Tibial nerve (tissue), 4 donors: ENCODE measurements around the gene MUC5B. TPM values are rescaled to one million over a fixed set of nuclear protein-coding genes. Genes with fewer than 3 reads are reported as not detected.

Experiments
- DNase-seq, 2 donors: peaks; one replicate each; pipeline ENCODE4 v3.0.0-alpha.2; 2019; ENCODE audit warnings: low spot score in 2 of 2
- H3K27ac ChIP-seq, 4 donors: fragments of 200-600 bp; sonication (generic) in 3 of 4; one replicate each; pipeline ENCODE4 v1.5.1; 2017 to 2019; ENCODE audit warnings: mild to moderate bottlenecking in 1 of 4
- H3K27me3 ChIP-seq, 2 donors: fragments of 200-600 bp; sonication (generic) in 1 of 2; one replicate each; pipeline versions ENCODE4 v1.5.1 to v1.6.0; 2017 to 2019
- H3K36me3 ChIP-seq, 3 donors: fragments of 200-600 bp; sonication (generic); one replicate each; pipeline ENCODE4 v1.5.1; 2018 to 2019
- H3K4me1 ChIP-seq, 4 donors: fragments of 200-600 bp; sonication (generic) in 3 of 4; one replicate each; pipeline ENCODE4 v1.5.1; 2017 to 2019
- H3K4me3 ChIP-seq, 4 donors: fragments of 200-600 bp; sonication (generic) in 3 of 4; one replicate each; pipeline ENCODE4 v1.5.1; 2017 to 2019; ENCODE audit warnings: mild to moderate bottlenecking in 1 of 4, moderate library complexity in 1 of 4
- H3K9me3 ChIP-seq, 4 donors: fragments of 200-600 bp; sonication (generic) in 3 of 4; one replicate each; pipeline ENCODE4 v1.5.1; 2017 to 2019
- CTCF ChIP-seq, 5 experiments: fragments of 200-600 bp in 3 of 5; fragments of 450-650 bp in 2 of 5; sonication (generic) in 3 of 5; IDR thresholded peaks; one replicate each; pipeline ENCODE4 v1.5.1; 2016 to 2019; ENCODE audit warnings: antibody characterized with exemption in 5 of 5, mild to moderate bottlenecking in 3 of 5, moderate library complexity in 2 of 5
- EP300 ChIP-seq, 2 donors: sonication (generic); formaldehyde crosslinking; IDR thresholded peaks; one replicate each; pipeline ENCODE4 v1.6.1; 2017; ENCODE audit warnings: antibody characterized with exemption in 2 of 2, mild to moderate bottlenecking in 1 of 2
- POLR2A ChIP-seq, 2 donors: fragments of 450-650 bp; IDR thresholded peaks; one replicate each; pipeline ENCODE4 v1.6.1; 2017; ENCODE audit warnings: antibody characterized with exemption in 2 of 2, mild to moderate bottlenecking in 2 of 2, moderate library complexity in 2 of 2
- WGBS, 2 donors: methylation state at CpG; one replicate each; pipeline ENCODE4 v1.1.5; 2018; 5-methylcytosine and 5-hydroxymethylcytosine counted together
- total RNA-seq, 4 donors: library from RNA; depleted of rRNA; stranded (reverse); fragments of >200 nt; gene quantifications; one replicate each; pipeline ENCODE4 v1.1.0, GENCODE V29; 2016

MUC5B gene
- total RNA-seq, 4 donors from 2014 or later = under 0.01 to 0.22 TPM; not detected in 2

DNA sequence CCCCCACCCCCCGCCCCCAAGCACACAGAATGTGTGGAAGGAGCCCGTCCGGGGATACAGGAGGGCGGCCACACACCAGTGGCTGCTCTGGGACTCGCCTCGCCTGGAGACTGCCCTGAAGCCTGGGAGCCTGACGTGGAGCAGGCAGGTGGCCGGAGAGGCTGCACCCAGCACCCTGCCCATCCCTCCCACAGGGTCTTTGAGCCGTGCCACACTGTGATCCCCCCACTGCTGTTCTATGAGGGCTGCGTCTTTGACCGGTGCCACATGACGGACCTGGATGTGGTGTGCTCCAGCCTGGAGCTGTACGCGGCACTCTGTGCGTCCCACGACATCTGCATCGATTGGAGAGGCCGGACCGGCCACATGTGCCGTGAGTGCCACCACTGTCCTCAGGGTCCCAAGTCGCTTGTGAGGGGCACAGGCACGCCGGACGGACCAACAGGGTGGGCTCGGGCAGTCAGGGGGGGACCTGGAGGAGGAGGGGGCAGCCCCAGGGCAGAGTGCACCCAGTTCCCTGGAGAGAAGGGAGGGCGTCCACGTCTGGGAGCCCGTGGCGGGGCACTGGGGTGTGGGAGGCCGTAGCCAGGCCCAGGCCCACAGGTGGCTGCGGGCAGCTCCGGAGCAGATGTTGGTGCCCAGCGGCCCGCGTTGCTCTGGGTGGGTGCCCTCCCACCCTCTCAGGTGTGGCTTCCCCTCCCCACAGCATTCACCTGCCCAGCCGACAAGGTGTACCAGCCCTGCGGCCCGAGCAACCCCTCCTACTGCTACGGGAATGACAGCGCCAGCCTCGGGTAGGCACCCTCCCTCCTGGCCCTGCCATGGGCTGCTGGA, 27.0 kb upstream of the MUC5B start:
- no peak for TF ChIP-seq CTCF (IDR thresholded peaks at IDR 0.05)
- TF ChIP-seq POLR2A (IDR thresholded peaks at IDR 0.05) = no peak
- no peak for TF ChIP-seq EP300 (IDR thresholded peaks at IDR 0.05)
- H3K36me3 ChIP-seq = no peaks in the 10 kb centered on the region
- H3K9me3 ChIP-seq = no peaks in the 10 kb centered on the region
- H3K27me3 ChIP-seq = peaks cover 0 to 56% of the 10 kb centered on the region in 2 donors
- no peaks in the 10 kb centered on the region for H3K4me1 ChIP-seq
- WGBS, 2 donors = 90 to 93% methylated on average over 16 to 35 of the region's 41 CpGs
- H3K27ac ChIP-seq = no peak overlapping the region
- no peak for DNase-seq
- H3K4me3 ChIP-seq = no peak overlapping the region

- no peaks in the 10 kb centered on the region for H3K4me1 ChIP-seq
- H3K27ac ChIP-seq = no peak overlapping the region
- no peak for TF ChIP-seq POLR2A (IDR thresholded peaks at IDR 0.05)
- no peak for TF ChIP-seq EP300 (IDR thresholded peaks at IDR 0.05)
- no peak for TF ChIP-seq CTCF (IDR thresholded peaks at IDR 0.05)
- no peaks in the 10 kb centered on the region for H3K36me3 ChIP-seq
- H3K4me3 ChIP-seq = no peak overlapping the region
- 68 to 74% methylated on average over 18 to 24 of the region's 28 CpGs for WGBS, 2 donors
- peaks cover 0 to 56% of the 10 kb centered on the region in 2 donors for H3K27me3 ChIP-seq
- DNase-seq = no peak
- H3K9me3 ChIP-seq = no peaks in the 10 kb centered on the region
Measured at GRCh38 chr11:1196516-1197391, 26.1 kb upstream of the MUC5B start.

GRCh38 chr11:1197431-1197885, 25.4 kb upstream of the MUC5B start:
- no peak for DNase-seq
- peaks cover 0 to 3% (median 0%) of the 10 kb centered on the region in 4 donors for H3K4me1 ChIP-seq
- H3K36me3 ChIP-seq = no peaks in the 10 kb centered on the region
- TF ChIP-seq EP300 (IDR thresholded peaks at IDR 0.05) = no peak
- no peak for TF ChIP-seq POLR2A (IDR thresholded peaks at IDR 0.05)
- no peak for TF ChIP-seq CTCF (IDR thresholded peaks at IDR 0.05)
- H3K9me3 ChIP-seq = no peaks in the 10 kb centered on the region
- WGBS, 2 donors = 79 to 80% methylated on average over 22 to 24 of the region's 29 CpGs
- no peak overlapping the region for H3K27ac ChIP-seq
- H3K27me3 ChIP-seq = peaks cover 0 to 53% of the 10 kb centered on the region in 2 donors
- no peak overlapping the region for H3K4me3 ChIP-seq

GRCh38 chr11:1197886-1198560, 24.8 kb upstream of the MUC5B start:
- Histone ChIP-seq H3K4me1 (peaks cover 0 to 8% (median 0%) of the 10 kb centered on the region in 4 donors), H3K27ac (no peak overlapping the region), H3K36me3 (no peaks in the 10 kb centered on the region), H3K4me3 (no peak overlapping the region), H3K9me3 (no peaks in the 10 kb centered on the region), H3K27me3 (peaks cover 0 to 51% of the 10 kb centered on the region in 2 donors)
- DNase-seq = no peak
- 53 to 76% methylated on average over 12 to 21 of the region's 33 CpGs for WGBS, 2 donors
- TF ChIP-seq CTCF (IDR thresholded peaks at IDR 0.05) = no peak
- TF ChIP-seq EP300 (IDR thresholded peaks at IDR 0.05) = no peak
- TF ChIP-seq POLR2A (IDR thresholded peaks at IDR 0.05) = no peak
